ENCODE data around the gene UBN2. TPM values are rescaled to one million over a fixed set of nuclear protein-coding genes. Genes with fewer than 3 reads are reported as not detected.
A peak's percentile ranks its signal among the peaks of the same experiment; 100 is the strongest.

The UBN2 gene
- total RNA-seq, result 10 to 100 TPM; 18.7 to 28.2 (median 26.0) TPM
- long read RNA-seq, donor 1, partial matches to known transcripts, result 2 of 3 reads
- long read RNA-seq, donor 1, other reads (novel, unspliced or antisense), result 1 of 3 reads
- long read RNA-seq, donor 2, partial matches to known transcripts, result 0 of 1 reads
- long read RNA-seq, donor 2, other reads (novel, unspliced or antisense), result 1 of 1 reads

GRCh38 chr7:139230774-139231512 is at the start of gene UBN2:
Gene UBN2 (plus strand): TSS chr7:139231237. CDS start chr7:139231485, 248 bp downstream.
- H3K4me1 ChIP-seq (ENCODE audit: low read depth), result peaks cover 7% of the 10 kb centered on the region
- no peak for TF ChIP-seq CTCF (IDR thresholded peaks at IDR 0.05)
- DNase-seq (peak; percentile 97 to 98 (median 98)), ATAC-seq (peak; percentile 98)
- no peaks in the 10 kb centered on the region for H3K9me3 ChIP-seq
- intact Hi-C loops (cut with DNase I, micrococcal nuclease), result no loop called here
- H3K36me3 ChIP-seq (ENCODE audit: low read depth), result no peaks in the 10 kb centered on the region
- H3K4me3 ChIP-seq, result peak within 1 kb of the TSS; percentile 96

DNA sequence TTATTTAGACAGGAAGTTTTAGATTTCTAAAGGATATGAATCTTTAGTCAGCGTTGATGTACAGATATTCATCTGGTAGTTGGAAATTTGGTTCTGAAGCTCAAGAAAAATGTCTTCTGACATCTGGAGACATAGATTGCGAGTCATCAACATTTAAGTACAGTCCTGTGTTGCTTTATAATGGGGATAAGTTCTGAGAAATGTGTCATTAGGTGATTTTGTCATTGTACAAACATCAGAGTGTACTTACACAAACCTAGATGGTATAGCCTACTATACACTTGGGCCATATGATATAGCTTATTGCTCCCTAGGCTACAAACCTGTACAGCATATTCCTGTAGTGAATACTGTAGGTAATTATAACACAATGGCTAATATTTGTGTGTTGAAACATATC is 49.6 kb upstream of the UBN2 start:
- ATAC-seq, result no peak
- intact Hi-C loops (cut with DNase I, micrococcal nuclease), result no loop called here
- Histone ChIP-seq H3K4me3 (no peak overlapping the region), H3K36me3 (ENCODE audit: low read depth) (no peaks in the 10 kb centered on the region), H3K9me3 (no peaks in the 10 kb centered on the region), H3K4me1 (ENCODE audit: low read depth) (no peaks in the 10 kb centered on the region)
- DNase-seq, result no peak
- TF ChIP-seq CTCF (IDR thresholded peaks at IDR 0.05), result no peak

DNA sequence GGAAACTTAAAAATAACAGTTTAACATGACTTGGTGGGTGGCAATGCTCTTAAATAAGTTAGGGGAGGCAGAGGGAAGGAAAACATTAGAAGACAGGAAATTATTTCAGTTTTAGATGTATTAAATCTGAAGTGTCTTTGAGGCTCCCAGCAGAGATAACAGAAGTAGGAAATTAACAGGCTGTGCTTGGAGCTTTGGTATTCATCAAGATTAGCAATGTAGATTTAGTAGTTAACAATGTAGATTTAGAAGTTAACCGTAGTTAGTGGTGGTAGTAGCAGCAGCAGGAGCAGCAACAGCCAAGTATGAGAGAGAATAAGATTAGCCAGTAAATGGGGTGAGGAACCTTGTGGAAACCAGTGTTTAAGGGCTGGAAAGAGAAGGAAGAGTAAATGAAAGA is 48.7 kb upstream of the UBN2 start:
- DNase-seq, result no peak
- no peaks in the 10 kb centered on the region for H3K9me3 ChIP-seq
- no peak for TF ChIP-seq CTCF (IDR thresholded peaks at IDR 0.05)
- intact Hi-C loops (cut with DNase I, micrococcal nuclease), result no loop called here
- no peak overlapping the region for H3K4me3 ChIP-seq
- H3K4me1 ChIP-seq (ENCODE audit: low read depth), result no peaks in the 10 kb centered on the region
- no peak for ATAC-seq
- no peaks in the 10 kb centered on the region for H3K36me3 ChIP-seq (ENCODE audit: low read depth)

DNA sequence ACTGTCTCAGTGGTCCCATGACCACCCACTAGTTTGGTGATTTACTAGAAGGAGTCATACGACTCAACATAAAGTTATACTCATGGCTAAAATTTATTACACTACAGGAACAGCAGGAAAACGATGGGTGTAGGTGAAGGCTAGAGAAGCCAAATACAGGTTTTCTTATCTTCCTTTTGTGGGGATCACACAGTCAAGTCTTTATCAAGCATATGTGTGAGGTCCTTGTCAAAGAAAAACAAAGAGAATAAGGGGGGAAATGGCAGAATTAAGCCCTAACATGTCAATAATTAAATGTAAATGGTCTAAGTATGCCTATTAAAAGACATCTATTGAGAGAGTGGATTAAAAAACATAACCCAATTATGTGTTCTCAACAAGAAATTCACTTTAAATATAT is 47.8 kb upstream of the UBN2 start:
- H3K9me3 ChIP-seq, result no peaks in the 10 kb centered on the region
- DNase-seq (no peak), ATAC-seq (no peak)
- intact Hi-C loops (cut with DNase I, micrococcal nuclease), result no loop called here
- no peaks in the 10 kb centered on the region for H3K4me1 ChIP-seq (ENCODE audit: low read depth)
- no peak for TF ChIP-seq CTCF (IDR thresholded peaks at IDR 0.05)
- H3K36me3 ChIP-seq (ENCODE audit: low read depth), result no peaks in the 10 kb centered on the region
- no peak overlapping the region for H3K4me3 ChIP-seq

DNA sequence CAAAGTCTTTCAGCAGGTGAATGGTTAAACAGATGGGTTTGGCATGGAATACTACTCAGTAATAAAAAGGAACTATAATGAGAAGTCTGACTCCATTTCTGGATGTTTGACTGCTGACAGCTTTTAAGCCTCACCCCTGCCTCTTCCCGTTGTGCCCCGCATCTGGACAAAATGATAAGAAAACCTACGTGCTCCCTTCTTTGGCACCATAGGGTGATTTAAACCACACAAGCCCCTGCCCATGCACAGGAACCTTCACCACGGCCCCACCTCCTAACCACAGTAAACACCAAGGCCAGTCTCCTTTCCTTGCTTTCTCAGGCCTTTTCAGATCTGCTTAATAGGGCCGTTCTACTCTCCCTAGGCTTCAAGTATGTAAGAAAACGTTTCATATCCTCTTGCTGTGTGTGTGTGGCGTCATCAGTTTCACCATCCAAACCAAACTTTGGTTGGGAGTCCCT is 47.1 kb upstream of the UBN2 start:
- H3K36me3 ChIP-seq (ENCODE audit: low read depth), result no peaks in the 10 kb centered on the region
- no peak for TF ChIP-seq CTCF (IDR thresholded peaks at IDR 0.05)
- intact Hi-C loops (cut with DNase I, micrococcal nuclease), result no loop called here
- ATAC-seq (no peak), DNase-seq (no peak)
- H3K9me3 ChIP-seq, result no peaks in the 10 kb centered on the region
- no peak overlapping the region for H3K4me3 ChIP-seq
- H3K4me1 ChIP-seq (ENCODE audit: low read depth), result no peaks in the 10 kb centered on the region
